A549 (cell line): ENCODE data around the gene HOXC6. TPM values are rescaled to one million over a fixed set of nuclear protein-coding genes. Genes with fewer than 3 reads are reported as not detected.
A peak's percentile ranks its signal among the peaks of the same experiment; 100 is the strongest.

ENCODE experiments used
- ATAC-seq, 2 experiments: fragments of 200-7000 bp in 1 of 2; fragments of >200 bp in 1 of 2; cut with Nextera tagmentation in 1 of 2; cut with Tn5 transposase in 1 of 2; 3 replicates each; pipeline versions ENCODE4 v1.8.0 to v1.9.1; 2018 to 2020; ENCODE audit warnings: mild to moderate bottlenecking in 1 of 2, moderate library complexity in 1 of 2
- CTCF ChIA-PET: fragments of 300-600 bp; sonication (Branson Sonifier 250); formaldehyde crosslinking; extraction: SDS; loops from one replicate; lab custom pipeline; 2021; ENCODE audit warnings: antibody characterized with exemption, inconsistent platforms; lab: Yijun Ruan, JAX
- POLR2A ChIA-PET: fragments of 350-600 bp; formaldehyde crosslinking; extraction: SDS; loops from one replicate; lab custom pipeline; 2021; ENCODE audit warnings: antibody characterized with exemption, inconsistent platforms; lab: Yijun Ruan, JAX
- DNase-seq, 2 experiments: peaks; one replicate each; pipeline versions ENCODE4 v3.0.0 to v3.0.0-alpha.2; 2011 to 2016; ENCODE audit warnings: low read depth in 1 of 2, low spot score in 1 of 2
- FAIRE-seq: peaks from 2 replicates; lab custom pipeline; 2011; peaks lifted over from hg19 to GRCh38; lab: Jason Lieb, UNC
- H3K27ac ChIP-seq, 2 experiments: fragments of >200 bp; sonication (Bioruptor Twin); formaldehyde crosslinking; 3 replicates each; pipeline ENCODE4 v1.5.1; 2016 to 2017
- H3K4me1 ChIP-seq: fragments of >200 bp; sonication (Bioruptor Twin); formaldehyde crosslinking; 3 replicates; pipeline ENCODE4 v1.6.1; 2016
- H3K4me2 ChIP-seq: fragments of >200 bp; sonication (Bioruptor Twin); formaldehyde crosslinking; 3 replicates; pipeline ENCODE4 v1.6.1; 2016
- H3K4me3 ChIP-seq: fragments of >200 bp; sonication (Bioruptor Twin); formaldehyde crosslinking; 3 replicates; pipeline ENCODE4 v1.5.1; 2016
- H3K9me3 ChIP-seq: fragments of >200 bp; sonication (Bioruptor Twin); formaldehyde crosslinking; 3 replicates; pipeline ENCODE4 v1.6.1; 2016
- CHD4 ChIP-seq: fragments of 200-600 bp; sonication (generic); IDR thresholded peaks from 2 replicates; pipeline ENCODE4 v1.6.1; 2016; ENCODE audit warnings: antibody characterized with exemption, mild to moderate bottlenecking, borderline replicate concordance
- EP300 ChIP-seq, 2 experiments: fragments of >200 bp; sonication (Bioruptor Twin); formaldehyde crosslinking; IDR thresholded peaks; 2 replicates in 1 of 2; 3 replicates in 1 of 2; pipeline ENCODE4 v1.6.1; 2016 to 2017
- FOSB ChIP-seq: fragments of 250-450 bp; sonication (Bioruptor Pico); IDR thresholded peaks from 2 replicates; pipeline ENCODE4 v1.5.0; 2020; ENCODE audit warnings: mild to moderate bottlenecking, moderate library complexity
- GATA3 ChIP-seq: IDR thresholded peaks from 2 replicates; pipeline ENCODE4 v1.6.1; 2012; ENCODE audit warnings: borderline replicate concordance
- HDAC2 ChIP-seq: fragments of 200-600 bp; sonication (generic); IDR thresholded peaks from 2 replicates; pipeline ENCODE4 v1.6.1; 2016
- HOXB13 ChIP-seq: fragments of 250-450 bp; sonication (Bioruptor Pico); IDR thresholded peaks from 2 replicates; pipeline ENCODE4 v1.5.0; 2020; ENCODE audit warnings: low read depth, mild to moderate bottlenecking, moderate library complexity
- HOXB5 ChIP-seq: fragments of 250-450 bp; sonication (Bioruptor Pico); IDR thresholded peaks from 2 replicates; pipeline ENCODE4 v1.5.0; 2020; ENCODE audit warnings: mild to moderate bottlenecking, moderate library complexity
- KDM5A ChIP-seq: fragments of 200-600 bp; sonication (generic); IDR thresholded peaks from 2 replicates; pipeline ENCODE4 v1.6.1; 2016; ENCODE audit warnings: antibody characterized with exemption, mild to moderate bottlenecking
- NPAS2 ChIP-seq: fragments of 250-450 bp; sonication (Bioruptor Pico); IDR thresholded peaks from 2 replicates; pipeline ENCODE4 v1.8.0; 2022; ENCODE audit warnings: mild to moderate bottlenecking, moderate library complexity, borderline replicate concordance
- NR3C1 ChIP-seq: fragments of >200 bp; sonication (Bioruptor Twin); formaldehyde crosslinking; IDR thresholded peaks from 3 replicates; pipeline ENCODE4 v1.6.1; 2017
- POLR2A ChIP-seq: IDR thresholded peaks from 2 replicates; pipeline ENCODE4 v1.6.1; 2012; ENCODE audit warnings: mild to moderate bottlenecking, low read length
- RAD21 ChIP-seq, 2 experiments: fragments of >200 bp in 1 of 2; sonication (Bioruptor Twin) in 1 of 2; formaldehyde crosslinking in 1 of 2; IDR thresholded peaks in 1 of 2; conservative IDR thresholded peaks in 1 of 2; 2 replicates in 1 of 2; 3 replicates in 1 of 2; pipeline ENCODE4 v1.6.1; 2012 to 2018; ENCODE audit warnings: inconsistent platforms in 1 of 2
- SMC3 ChIP-seq: fragments of >200 bp; sonication (Bioruptor Twin); formaldehyde crosslinking; IDR thresholded peaks from 3 replicates; pipeline ENCODE4 v1.6.1; 2018; ENCODE audit warnings: inconsistent platforms
- SREBF2 ChIP-seq: fragments of 450-650 bp; IDR thresholded peaks from 2 replicates; pipeline ENCODE4 v1.6.1; 2014; ENCODE audit warnings: mild to moderate bottlenecking, moderate library complexity
- ZC3H11A ChIP-seq: fragments of 450-650 bp; IDR thresholded peaks from 2 replicates; pipeline ENCODE4 v1.6.1; 2014; ENCODE audit warnings: antibody characterized with exemption, mild to moderate bottlenecking
- WGBS: methylation state at CpG from one replicate; pipeline ENCODE4 v1.1.6; 2017; ENCODE audit errors: missing lambda C conversion rate; 5-methylcytosine and 5-hydroxymethylcytosine counted together
- polyA plus RNA-seq, 4 experiments: library from polyadenylated mRNA; depleted of rRNA in 3 of 4; stranded (reverse); fragments of >200 nt; fragmentation: RNase III in 1 of 4; extraction: RNeasy Plus Mini Kit Qiagen cat#74134 plus additional on column Dnase treatment in 1 of 4; gene quantifications; 2 replicates in 3 of 4; 3 replicates in 1 of 4; pipeline ENCODE4 v1.2.3, GENCODE V29; 2011 to 2017
- TF ChIP-seq, protein P1 (sequence below): fragments of 250-450 bp; sonication (Bioruptor Pico); IDR thresholded peaks from 2 replicates; pipeline ENCODE4 v1.5.0; 2020; ENCODE audit warnings: low read depth, mild to moderate bottlenecking, moderate library complexity
- TF ChIP-seq, protein P2 (sequence below): fragments of 250-450 bp; sonication (Bioruptor Pico); IDR thresholded peaks from 2 replicates; pipeline ENCODE4 v1.5.0; 2021; ENCODE audit warnings: mild to moderate bottlenecking, moderate library complexity, borderline replicate concordance
- TF ChIP-seq, protein P3 (sequence below): IDR thresholded peaks from 2 replicates; pipeline ENCODE4 v1.6.1; 2012

Gene HOXC6
- polyA plus RNA-seq, 2 of the 4 experiments (the other 2 are of a cell fraction) = 5.2 to 6.0 TPM

DNA sequence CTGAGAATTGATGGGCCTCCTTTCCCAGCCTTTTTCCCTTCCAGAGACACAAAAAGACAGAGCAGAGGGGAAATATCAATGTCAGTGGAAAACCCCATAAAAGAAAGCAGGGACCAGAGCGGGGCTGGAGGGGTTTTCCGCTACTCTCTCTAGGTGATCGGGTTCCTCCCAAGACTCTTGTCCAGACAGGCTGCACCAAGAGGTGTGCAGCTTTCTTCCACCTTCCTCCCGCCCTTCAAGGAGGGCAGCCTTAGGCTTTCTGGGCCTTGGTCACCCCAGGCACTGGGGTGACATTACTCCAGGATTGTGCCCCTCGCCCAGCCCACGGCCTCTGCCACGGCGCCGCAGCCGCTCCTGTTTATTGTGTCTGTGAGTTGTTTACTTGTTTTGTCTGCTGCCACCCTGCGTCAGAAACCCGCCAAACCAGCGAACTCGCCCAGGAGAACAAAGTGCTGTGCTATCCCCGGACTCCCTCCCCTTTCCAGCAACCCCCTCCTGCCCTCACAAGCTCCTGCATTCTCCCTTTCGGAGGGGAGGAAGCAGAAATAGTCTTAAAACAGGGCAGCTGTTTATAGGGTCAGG is 6.7 kb upstream of the HOXC6 start:
- no peak for ATAC-seq
- peaks cover 35% of the 10 kb centered on the region for H3K4me1 ChIP-seq
- WGBS = 66% methylated on average over 16 of the region's 16 CpGs

DNA sequence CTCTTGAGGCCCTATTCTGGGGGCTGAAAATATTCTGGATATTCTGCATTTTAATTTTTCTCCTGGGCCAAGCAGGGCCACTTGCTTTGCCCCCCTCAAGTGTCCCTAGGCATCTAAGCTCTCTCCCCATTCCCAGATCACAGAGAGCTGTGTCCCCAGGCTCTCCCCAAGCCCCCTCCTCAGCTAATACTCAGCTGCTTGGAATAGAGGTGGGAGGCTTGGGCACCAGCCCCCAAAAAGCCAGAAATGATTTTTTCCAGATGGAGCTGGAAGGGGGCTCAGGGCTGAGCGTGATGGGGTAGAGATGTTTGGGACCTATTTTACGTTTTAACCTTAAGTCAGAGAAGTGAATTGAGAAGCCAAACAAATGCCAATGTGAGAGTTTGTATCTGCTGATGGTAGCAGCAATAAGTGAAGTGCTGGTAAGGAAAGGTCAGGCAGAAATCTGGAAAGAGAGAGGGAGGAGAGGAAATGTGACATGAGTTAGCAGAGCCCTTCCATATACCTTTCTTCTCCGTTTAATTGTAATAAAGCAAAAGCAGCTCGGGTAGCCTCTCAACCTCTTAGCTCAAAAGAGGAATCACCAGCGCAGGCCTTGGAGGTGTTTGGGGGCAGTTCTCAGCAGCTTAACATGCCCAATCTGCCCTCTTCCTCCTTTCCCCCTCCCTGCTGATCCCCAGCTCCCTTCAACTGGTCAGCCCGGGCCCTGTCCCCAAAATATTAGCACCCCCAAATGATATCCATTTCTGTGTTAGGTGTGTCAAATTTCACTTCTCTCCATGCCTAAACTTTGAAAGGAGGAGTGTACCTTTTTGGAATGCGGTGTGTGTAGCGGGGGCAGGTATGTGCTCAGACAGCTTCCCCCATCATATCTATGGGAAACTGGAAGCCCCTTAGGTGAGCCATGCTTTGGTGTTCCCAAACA is 5.0 kb upstream of the HOXC6 start:
- H3K4me2 ChIP-seq = no peak overlapping the region
- TF ChIP-seq NR3C1 (no peak), SREBF2 (no peak), FOSB (CRISPR knock-in tag) (no peak), HOXB5 (CRISPR knock-in tag) (no peak), ZC3H11A (no peak), GATA3 (no peak), HDAC2 (no peak), NPAS2 (CRISPR knock-in tag) (no peak), CHD4 (no peak), EP300 (IDR thresholded peaks at IDR 0.05) (no peak), KDM5A (no peak)
- TF ChIP-seq, protein P1, sequence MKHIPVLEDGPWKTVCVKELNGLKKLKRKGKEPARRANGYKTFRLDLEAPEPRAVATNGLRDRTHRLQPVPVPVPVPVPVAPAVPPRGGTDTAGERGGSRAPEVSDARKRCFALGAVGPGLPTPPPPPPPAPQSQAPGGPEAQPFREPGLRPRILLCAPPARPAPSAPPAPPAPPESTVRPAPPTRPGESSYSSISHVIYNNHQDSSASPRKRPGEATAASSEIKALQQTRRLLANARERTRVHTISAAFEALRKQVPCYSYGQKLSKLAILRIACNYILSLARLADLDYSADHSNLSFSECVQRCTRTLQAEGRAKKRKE (CRISPR knock-in tag) = no peak
- TF ChIP-seq, protein P2, sequence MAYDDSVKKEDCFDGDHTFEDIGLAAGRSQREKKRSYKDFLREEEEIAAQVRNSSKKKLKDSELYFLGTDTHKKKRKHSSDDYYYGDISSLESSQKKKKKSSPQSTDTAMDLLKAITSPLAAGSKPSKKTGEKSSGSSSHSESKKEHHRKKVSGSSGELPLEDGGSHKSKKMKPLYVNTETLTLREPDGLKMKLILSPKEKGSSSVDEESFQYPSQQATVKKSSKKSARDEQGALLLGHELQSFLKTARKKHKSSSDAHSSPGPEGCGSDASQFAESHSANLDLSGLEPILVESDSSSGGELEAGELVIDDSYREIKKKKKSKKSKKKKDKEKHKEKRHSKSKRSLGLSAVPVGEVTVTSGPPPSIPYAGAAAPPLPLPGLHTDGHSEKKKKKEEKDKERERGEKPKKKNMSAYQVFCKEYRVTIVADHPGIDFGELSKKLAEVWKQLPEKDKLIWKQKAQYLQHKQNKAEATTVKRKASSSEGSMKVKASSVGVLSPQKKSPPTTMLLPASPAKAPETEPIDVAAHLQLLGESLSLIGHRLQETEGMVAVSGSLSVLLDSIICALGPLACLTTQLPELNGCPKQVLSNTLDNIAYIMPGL (CRISPR knock-in tag) = no peak
- TF ChIP-seq, all 56 proteins: peak for 0
- Histone ChIP-seq H3K9me3 (no peaks in the 10 kb centered on the region), H3K4me1 (peaks cover 41% of the 10 kb centered on the region), H3K27ac (no peak overlapping the region), H3K4me3 (no peak overlapping the region)
- FAIRE-seq = no peak
- CTCF ChIA-PET = interaction anchor here (0.9 to 27.9 kb wide), 13 partner anchors 8 to 276 kb away, joined by 3 to 476 read pairs (median 8); partner anchors contain the start of genes HOXC5, HOXC8 and SMUG1
- no peak for ATAC-seq
- POLR2A ChIA-PET = interaction anchor here (1.1 kb wide), 1 partner anchor 14 kb away, joined by 5 read pairs; the partner anchor contains the start of gene HOXC8
- WGBS = 83% methylated on average over 8 of the region's 8 CpGs
- no peak for DNase-seq

More for the DNA sequence above, 6.7 kb upstream of the HOXC6 start:
- FAIRE-seq (no peak), DNase-seq (peak in 1 of 2 experiments; percentile 45)
- Histone ChIP-seq H3K9me3 (no peaks in the 10 kb centered on the region), H3K4me2 (peak overlapping the region; percentile 37; the same call in 2 of the 3 replicates), H3K27ac (peak overlapping the region in 1 of 2 experiments; percentile 59; a peak in 2 of 6 replicates), H3K4me3 (no peak overlapping the region)
- ChIA-PET POLR2A (no interaction called here), CTCF (interaction anchor here (1.2 to 27.9 kb wide), 11 partner anchors 10 to 319 kb away, joined by 3 to 476 read pairs (median 8); partner anchors contain the start of genes HOXC10, HOXC5, HOXC8 and SMUG1)
- TF ChIP-seq, protein P3, sequence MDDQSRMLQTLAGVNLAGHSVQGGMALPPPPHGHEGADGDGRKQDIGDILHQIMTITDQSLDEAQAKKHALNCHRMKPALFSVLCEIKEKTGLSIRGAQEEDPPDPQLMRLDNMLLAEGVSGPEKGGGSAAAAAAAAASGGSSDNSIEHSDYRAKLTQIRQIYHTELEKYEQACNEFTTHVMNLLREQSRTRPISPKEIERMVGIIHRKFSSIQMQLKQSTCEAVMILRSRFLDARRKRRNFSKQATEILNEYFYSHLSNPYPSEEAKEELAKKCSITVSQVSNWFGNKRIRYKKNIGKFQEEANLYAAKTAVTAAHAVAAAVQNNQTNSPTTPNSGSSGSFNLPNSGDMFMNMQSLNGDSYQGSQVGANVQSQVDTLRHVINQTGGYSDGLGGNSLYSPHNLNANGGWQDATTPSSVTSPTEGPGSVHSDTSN = no peak
- TF ChIP-seq SMC3 = no peak
- no peak for TF ChIP-seq KDM5A
- peak in 1 of 2 experiments; percentile 15; a peak in 1 of 5 replicates for TF ChIP-seq RAD21 (conservative IDR thresholded peaks at IDR 0.05 in 1 of 2, IDR thresholded peaks at IDR 0.05 in 1 of 2)
- no peak for TF ChIP-seq HOXB5 (CRISPR knock-in tag)
- no peak for TF ChIP-seq POLR2A
- TF ChIP-seq HOXB13 = no peak
